WTC11 (cell line): Measurements from ENCODE around the gene RAB3B. TPM values are rescaled to one million over a fixed set of nuclear protein-coding genes. Genes with fewer than 3 reads are reported as not detected.

Source experiments
- ATAC-seq: fragments of 200-7000 bp; cut with Tn5 transposase; 2 replicates; pipeline ENCODE4 v1.10.0; 2021; ENCODE audit warnings: mild to moderate bottlenecking, moderate library complexity
- CTCF ChIA-PET: fragments of 300-600 bp; sonication (Branson Sonifier 250); formaldehyde crosslinking; loops from one replicate; lab custom pipeline; 2021; ENCODE audit warnings: antibody characterized with exemption; lab: Charles Lee
- POLR2A ChIA-PET: fragments of 350-600 bp; sonication (Branson Sonifier 250); formaldehyde crosslinking; loops from one replicate; lab custom pipeline; 2021; ENCODE audit warnings: antibody characterized with exemption; lab: Charles Lee
- DNase-seq: peaks from one replicate; pipeline ENCODE4 v3.0.0; 2021; ENCODE audit warnings: low spot score
- H3K27ac Mint-ChIP-seq: 2 replicates; pipeline ENCODE4 v1.8.0; 2021; ENCODE audit warnings: mixed read lengths
- H3K27me3 Mint-ChIP-seq: 2 replicates; pipeline ENCODE4 v1.8.0; 2021; ENCODE audit warnings: low read depth, mild to moderate bottlenecking, moderate library complexity, mixed read lengths
- H3K36me3 Mint-ChIP-seq: 2 replicates; pipeline ENCODE4 v1.8.0; 2021; ENCODE audit warnings: mixed read lengths
- H3K4me1 Mint-ChIP-seq: 2 replicates; pipeline ENCODE4 v1.8.0; 2022; ENCODE audit warnings: mixed read lengths
- H3K4me3 Mint-ChIP-seq: 2 replicates; pipeline ENCODE4 v1.8.0; 2021; ENCODE audit warnings: mild to moderate bottlenecking, moderate library complexity, mixed read lengths
- H3K9me3 Mint-ChIP-seq: 2 replicates; pipeline ENCODE4 v1.8.0; 2021; ENCODE audit warnings: mixed read lengths
- AR ChIP-seq: fragments of 250-450 bp; sonication (Bioruptor Pico); IDR thresholded peaks from 2 replicates; pipeline ENCODE4 v1.9.0; 2021; ENCODE audit warnings: mild to moderate bottlenecking
- ATF2 ChIP-seq: sonication (generic); formaldehyde crosslinking; IDR thresholded peaks from 2 replicates; pipeline ENCODE4 v1.8.1; 2022; ENCODE audit warnings: low read depth, missing genetic modification reagents, borderline replicate concordance
- ATF3 ChIP-seq: sonication (generic); formaldehyde crosslinking; conservative IDR thresholded peaks from 2 replicates; pipeline ENCODE4 v1.8.1; 2022; ENCODE audit warnings: mild to moderate bottlenecking, missing genetic modification reagents
- CREM ChIP-seq: sonication (generic); formaldehyde crosslinking; IDR thresholded peaks from 2 replicates; pipeline ENCODE4 v1.8.1; 2022; ENCODE audit warnings: mild to moderate bottlenecking, missing genetic modification reagents, moderate library complexity
- CTCF ChIP-seq: fragments of 200-600 bp; IDR thresholded peaks from 2 replicates; pipeline ENCODE4 v1.8.0; 2022; ENCODE audit warnings: antibody characterized with exemption
- E2F4 ChIP-seq: sonication (generic); formaldehyde crosslinking; IDR thresholded peaks from 2 replicates; pipeline ENCODE4 v1.8.1; 2022; ENCODE audit warnings: low read depth, mild to moderate bottlenecking, moderate library complexity, missing genetic modification reagents, borderline replicate concordance
- E2F5 ChIP-seq: sonication (generic); formaldehyde crosslinking; IDR thresholded peaks from 2 replicates; pipeline ENCODE4 v1.8.1; 2022; ENCODE audit warnings: mild to moderate bottlenecking, moderate library complexity, missing genetic modification reagents
- ESRRA ChIP-seq: sonication (generic); formaldehyde crosslinking; IDR thresholded peaks from 2 replicates; pipeline ENCODE4 v1.8.1; 2022; ENCODE audit warnings: mild to moderate bottlenecking, missing genetic modification reagents, borderline replicate concordance
- ETV6 ChIP-seq: sonication (generic); formaldehyde crosslinking; IDR thresholded peaks from 2 replicates; pipeline ENCODE4 v1.8.1; 2022; ENCODE audit warnings: mild to moderate bottlenecking, missing genetic modification reagents
- FOXJ3 ChIP-seq: sonication (generic); formaldehyde crosslinking; IDR thresholded peaks from 2 replicates; pipeline ENCODE4 v1.9.0; 2021; ENCODE audit warnings: missing genetic modification reagents, mild to moderate bottlenecking, borderline replicate concordance
- IRF2 ChIP-seq: sonication (generic); formaldehyde crosslinking; IDR thresholded peaks from 2 replicates; pipeline ENCODE4 v1.8.0; 2022; ENCODE audit warnings: low read depth, missing genetic modification reagents, borderline replicate concordance
- JUN ChIP-seq: sonication (generic); formaldehyde crosslinking; IDR thresholded peaks from 2 replicates; pipeline ENCODE4 v1.8.0; 2023; ENCODE audit warnings: mild to moderate bottlenecking, missing genetic modification reagents
- MXD4 ChIP-seq: fragments of 250-450 bp; sonication (Bioruptor Pico); IDR thresholded peaks from 2 replicates; pipeline ENCODE4 v1.8.0; 2021; ENCODE audit warnings: mild to moderate bottlenecking, moderate library complexity, borderline replicate concordance
- NR1H2 ChIP-seq: sonication (generic); formaldehyde crosslinking; IDR thresholded peaks from 2 replicates; pipeline ENCODE4 v1.9.0; 2021; ENCODE audit warnings: mild to moderate bottlenecking, moderate library complexity, missing genetic modification reagents
- PRDM15 ChIP-seq: sonication (generic); formaldehyde crosslinking; IDR thresholded peaks from 2 replicates; pipeline ENCODE4 v1.8.0; 2022; ENCODE audit warnings: missing genetic modification reagents
- TCF7 ChIP-seq: sonication (generic); formaldehyde crosslinking; IDR thresholded peaks from 2 replicates; pipeline ENCODE4 v1.8.0; 2022; ENCODE audit warnings: mild to moderate bottlenecking, low read depth, missing genetic modification reagents, moderate library complexity
- TP53 ChIP-seq: sonication (generic); formaldehyde crosslinking; IDR thresholded peaks from 2 replicates; pipeline ENCODE4 v1.8.1; 2023; ENCODE audit warnings: mild to moderate bottlenecking, missing genetic modification reagents
- ZNF416 ChIP-seq: fragments of 250-450 bp; sonication (Bioruptor Pico); IDR thresholded peaks from 2 replicates; pipeline ENCODE4 v1.9.0; 2021; ENCODE audit warnings: mild to moderate bottlenecking, inconsistent platforms
- total RNA-seq: library from RNA; stranded (reverse); gene quantifications from 3 replicates; pipeline ENCODE4 v1.2.3, GENCODE V29; 2021

The RAB3B gene
- total RNA-seq, 1 experiment from 2014 or later = 36.9 TPM

GRCh38 chr1:51867479-51868232, 122.8 kb downstream of the RAB3B start (continued):
- no peak for TF ChIP-seq JUN (CRISPR knock-in tag)
- no peak for TF ChIP-seq AR
- TF ChIP-seq E2F5 (CRISPR knock-in tag) = no peak
- no peak for TF ChIP-seq ZNF416 (CRISPR knock-in tag)
- no peak for TF ChIP-seq CREM

- DNase-seq (no peak), ATAC-seq (no peak)
- Mint-ChIP-seq H3K27me3 (no peaks in the 10 kb centered on the region), H3K9me3 (no peaks in the 10 kb centered on the region), H3K4me1 (peaks cover 30% of the 10 kb centered on the region), H3K4me3 (no peak overlapping the region), H3K36me3 (no peaks in the 10 kb centered on the region; the same call in 1 of the 2 replicates), H3K27ac (no peak overlapping the region)
- TF ChIP-seq IRF2 (CRISPR knock-in tag) = no peak
- ChIA-PET POLR2A (no interaction called here), CTCF (no interaction called here)
Observed at GRCh38 chr1:51863384-51863783, 127.1 kb downstream of the RAB3B start.

- H3K27ac Mint-ChIP-seq = peak overlapping the region; percentile 54; the same call in 1 of the 2 replicates
- ChIA-PET POLR2A (no interaction called here), CTCF (no interaction called here)
- DNase-seq (no peak), ATAC-seq (no peak)
- H3K27me3 Mint-ChIP-seq = no peaks in the 10 kb centered on the region
- H3K4me3 Mint-ChIP-seq = no peak overlapping the region
- peaks cover 45% of the 10 kb centered on the region for H3K4me1 Mint-ChIP-seq
- no peaks in the 10 kb centered on the region; the same call in 1 of the 2 replicates for H3K36me3 Mint-ChIP-seq
- no peaks in the 10 kb centered on the region for H3K9me3 Mint-ChIP-seq
- no peak for TF ChIP-seq FOXJ3 (CRISPR knock-in tag)
- TF ChIP-seq TCF7 (CRISPR knock-in tag) = no peak
- TF ChIP-seq MXD4 (CRISPR knock-in tag) = no peak
- no peak for TF ChIP-seq ATF3 (CRISPR knock-in tag)
- no peak for TF ChIP-seq ESRRA
- TF ChIP-seq CTCF = no peak
- TF ChIP-seq TP53 (CRISPR knock-in tag) = no peak
- TF ChIP-seq JUN (CRISPR knock-in tag) = no peak
- no peak for TF ChIP-seq PRDM15 (CRISPR knock-in tag)
- TF ChIP-seq ETV6 (CRISPR knock-in tag) = no peak
- TF ChIP-seq E2F4 = no peak
- TF ChIP-seq ATF2 (CRISPR knock-in tag) = no peak
- TF ChIP-seq NR1H2 (CRISPR knock-in tag) = no peak
Observed at GRCh38 chr1:51861669-51862068, 128.8 kb downstream of the RAB3B start.
